Measurements from ENCODE around the gene CST3.

Gene CST3

GRCh38 chr20:23598481-23598880 is 39.3 kb downstream of the CST3 start:
- no peak for DNase-seq

GRCh38 chr20:23596579-23597250 is 41.0 kb downstream of the CST3 start:
- no peak for DNase-seq

GRCh38 chr20:23595941-23596340 is 41.8 kb downstream of the CST3 start:
- DNase-seq, result no peak

- DNase-seq, result no peak
Measured at GRCh38 chr20:23588434-23589403, 49.0 kb downstream of the CST3 start.

- DNase-seq, result no peak
Measured at GRCh38 chr20:23587631-23588030, 50.1 kb downstream of the CST3 start.

GRCh38 chr20:23586735-23587525 is 50.8 kb downstream of the CST3 start:
- no peak for DNase-seq

- DNase-seq, result no peak
Measured at GRCh38 chr20:23585808-23586734, 51.7 kb downstream of the CST3 start.

GRCh38 chr20:23585449-23585807 is 52.3 kb downstream of the CST3 start:
- DNase-seq, result no peak

GRCh38 chr20:23584434-23585199 is 53.1 kb downstream of the CST3 start:
- DNase-seq, result no peak

All from left hindlimb (tissue), 1 donor.